HUES48 (cell line): ENCODE data around the gene SMOC2.

Experiments used
- H3K27ac ChIP-seq: one replicate; pipeline ENCODE4 v1.7.0; 2013; ENCODE audit warnings: low read depth, low read length, inconsistent platforms
- H3K27me3 ChIP-seq: 2 replicates; pipeline ENCODE4 v1.6.1; 2013; ENCODE audit warnings: mild to moderate bottlenecking, low read length; ENCODE audit not compliant: control insufficient read depth, insufficient read depth
- H3K36me3 ChIP-seq: 2 replicates; pipeline ENCODE4 v1.6.1; 2013; ENCODE audit warnings: low read length; ENCODE audit not compliant: control insufficient read depth, insufficient read depth
- H3K4me1 ChIP-seq: 2 replicates; pipeline ENCODE4 v1.6.1; 2013; ENCODE audit warnings: mild to moderate bottlenecking, low read length; ENCODE audit not compliant: control insufficient read depth, insufficient read depth
- H3K4me3 ChIP-seq: 2 replicates; pipeline ENCODE4 v1.5.1; 2013; ENCODE audit warnings: mild to moderate bottlenecking, low read depth, low read length
- H3K9ac ChIP-seq: 2 replicates; pipeline ENCODE4 v1.6.1; 2013; ENCODE audit warnings: mild to moderate bottlenecking, low read depth, low read length, moderate library complexity
- H3K9me3 ChIP-seq: 2 replicates; pipeline ENCODE4 v1.6.1; 2013; ENCODE audit warnings: low read length; ENCODE audit not compliant: control insufficient read depth, insufficient read depth

SMOC2 gene

DNA sequence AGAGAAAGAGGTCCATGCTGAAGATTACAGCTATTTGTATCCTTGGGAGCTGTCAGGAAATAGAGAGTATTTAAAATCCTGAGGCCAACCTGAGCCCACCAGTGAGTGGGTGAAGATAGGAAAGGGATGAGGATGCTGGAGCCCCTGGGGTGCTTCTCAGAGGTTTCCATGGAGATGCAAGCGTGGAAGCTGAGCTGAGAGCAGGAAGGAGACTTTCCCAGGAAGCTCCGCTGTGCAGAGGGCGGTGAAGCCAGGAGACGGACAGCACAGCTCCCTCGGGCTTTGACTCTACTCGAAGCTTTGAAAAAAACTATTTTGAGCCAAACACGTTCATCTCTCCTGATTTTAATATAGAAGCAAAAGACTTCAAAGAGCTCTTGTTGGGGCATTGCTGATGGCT lies 222.1 kb downstream of the SMOC2 start:
- no peaks in the 10 kb centered on the region for H3K9me3 ChIP-seq
- no peak overlapping the region for H3K27ac ChIP-seq
- peaks cover 21% of the 10 kb centered on the region for H3K4me1 ChIP-seq
- no peaks in the 10 kb centered on the region for H3K27me3 ChIP-seq
- no peak overlapping the region for H3K4me3 ChIP-seq
- no peak overlapping the region for H3K9ac ChIP-seq
- H3K36me3 ChIP-seq = no peaks in the 10 kb centered on the region

GRCh38 chr6:168664956-168665355 lies 224.0 kb downstream of the SMOC2 start:
- Histone ChIP-seq H3K27ac (no peak overlapping the region), H3K4me1 (peaks cover 21% of the 10 kb centered on the region), H3K36me3 (no peaks in the 10 kb centered on the region)

DNA sequence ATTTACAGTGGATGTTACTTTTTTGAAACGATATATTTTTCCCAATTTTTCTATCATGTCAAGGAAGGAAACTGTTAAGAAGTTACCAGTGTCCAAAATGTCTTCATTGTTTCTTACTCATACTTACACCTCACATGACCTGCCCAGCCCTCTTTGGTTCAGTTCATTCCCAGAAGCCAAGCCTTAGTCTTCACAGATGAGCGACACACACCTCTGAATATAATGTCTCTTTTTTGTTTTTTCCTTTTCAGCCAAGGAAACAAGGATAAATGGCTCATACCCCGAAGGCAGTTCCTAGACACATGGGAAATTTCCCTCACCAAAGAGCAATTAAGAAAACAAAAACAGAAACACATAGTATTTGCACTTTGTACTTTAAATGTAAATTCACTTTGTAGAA lies 225.2 kb downstream of the SMOC2 start:
- H3K27me3 ChIP-seq = no peaks in the 10 kb centered on the region
- H3K27ac ChIP-seq = no peak overlapping the region
- no peaks in the 10 kb centered on the region for H3K36me3 ChIP-seq
- peaks cover 21% of the 10 kb centered on the region for H3K4me1 ChIP-seq
- H3K4me3 ChIP-seq = no peak overlapping the region
- H3K9me3 ChIP-seq = no peaks in the 10 kb centered on the region
- H3K9ac ChIP-seq = no peak overlapping the region

More at GRCh38 chr6:168664956-168665355, 224.0 kb downstream of the SMOC2 start:
- no peaks in the 10 kb centered on the region for H3K27me3 ChIP-seq
- H3K4me3 ChIP-seq = no peak overlapping the region
- no peaks in the 10 kb centered on the region for H3K9me3 ChIP-seq
- no peak overlapping the region for H3K9ac ChIP-seq

GRCh38 chr6:168666699-168667427 lies 225.9 kb downstream of the SMOC2 start:
- H3K36me3 ChIP-seq = no peaks in the 10 kb centered on the region
- H3K27me3 ChIP-seq = no peaks in the 10 kb centered on the region
- H3K4me1 ChIP-seq = peaks cover 21% of the 10 kb centered on the region
- H3K4me3 ChIP-seq = no peak overlapping the region
- no peak overlapping the region for H3K9ac ChIP-seq
- H3K9me3 ChIP-seq = no peaks in the 10 kb centered on the region
- H3K27ac ChIP-seq = no peak overlapping the region

- Histone ChIP-seq H3K9ac (no peak overlapping the region), H3K27ac (no peak overlapping the region), H3K27me3 (no peaks in the 10 kb centered on the region), H3K4me3 (no peak overlapping the region), H3K4me1 (peaks cover 21% of the 10 kb centered on the region), H3K9me3 (no peaks in the 10 kb centered on the region), H3K36me3 (no peaks in the 10 kb centered on the region)
Measured at GRCh38 chr6:168667428-168667805, 226.4 kb downstream of the SMOC2 start.

- H3K27me3 ChIP-seq = no peaks in the 10 kb centered on the region
- H3K9ac ChIP-seq = no peak overlapping the region
- no peaks in the 10 kb centered on the region for H3K9me3 ChIP-seq
- H3K4me1 ChIP-seq = peaks cover 13% of the 10 kb centered on the region
- H3K27ac ChIP-seq = no peak overlapping the region
- no peaks in the 10 kb centered on the region for H3K36me3 ChIP-seq
- H3K4me3 ChIP-seq = no peak overlapping the region
Measured at GRCh38 chr6:168670401-168670985, 229.5 kb downstream of the SMOC2 start.

- no peak overlapping the region for H3K4me3 ChIP-seq
- no peaks in the 10 kb centered on the region for H3K27me3 ChIP-seq
- no peak overlapping the region for H3K9ac ChIP-seq
- no peaks in the 10 kb centered on the region for H3K9me3 ChIP-seq
- H3K4me1 ChIP-seq = peaks cover 10% of the 10 kb centered on the region
- no peaks in the 10 kb centered on the region for H3K36me3 ChIP-seq
- no peak overlapping the region for H3K27ac ChIP-seq
Measured at GRCh38 chr6:168671028-168671862, 230.3 kb downstream of the SMOC2 start.

DNA sequence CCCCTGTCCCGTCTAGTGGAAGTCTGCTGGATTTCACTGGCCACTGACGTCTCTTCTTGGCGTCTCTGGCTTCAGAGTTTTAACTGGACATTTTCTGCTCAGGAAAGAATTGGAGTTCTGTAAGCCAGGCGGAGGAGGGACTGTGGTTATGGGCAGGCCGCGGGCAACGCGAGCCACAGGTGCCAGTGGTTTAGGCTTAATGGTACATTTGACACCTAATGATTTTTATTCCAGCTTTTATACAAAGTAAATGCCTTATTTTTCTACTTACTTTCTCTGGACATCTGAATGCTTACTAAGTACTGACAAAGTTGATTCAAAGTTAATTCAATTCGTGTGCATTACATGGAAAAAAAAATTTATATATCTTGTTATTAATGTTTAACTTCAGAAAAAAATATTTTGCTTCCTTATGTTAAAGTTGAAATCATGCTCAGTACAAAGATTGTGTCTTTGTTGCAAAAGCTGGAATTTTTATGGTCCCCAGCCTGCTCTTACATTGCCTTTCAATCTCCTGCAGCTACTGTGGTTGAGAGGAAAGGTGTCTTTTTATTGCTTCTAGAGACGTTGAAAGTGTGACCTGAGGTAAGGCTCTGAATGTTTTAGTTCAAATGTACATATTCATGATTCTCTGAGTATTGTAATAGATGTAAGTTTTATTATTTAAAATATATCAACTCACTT lies 231.0 kb downstream of the SMOC2 start:
- H3K27me3 ChIP-seq = no peaks in the 10 kb centered on the region
- no peaks in the 10 kb centered on the region for H3K9me3 ChIP-seq
- H3K4me1 ChIP-seq = peaks cover 3% of the 10 kb centered on the region
- no peaks in the 10 kb centered on the region for H3K36me3 ChIP-seq
- H3K27ac ChIP-seq = no peak overlapping the region
- H3K9ac ChIP-seq = no peak overlapping the region
- H3K4me3 ChIP-seq = no peak overlapping the region

DNA sequence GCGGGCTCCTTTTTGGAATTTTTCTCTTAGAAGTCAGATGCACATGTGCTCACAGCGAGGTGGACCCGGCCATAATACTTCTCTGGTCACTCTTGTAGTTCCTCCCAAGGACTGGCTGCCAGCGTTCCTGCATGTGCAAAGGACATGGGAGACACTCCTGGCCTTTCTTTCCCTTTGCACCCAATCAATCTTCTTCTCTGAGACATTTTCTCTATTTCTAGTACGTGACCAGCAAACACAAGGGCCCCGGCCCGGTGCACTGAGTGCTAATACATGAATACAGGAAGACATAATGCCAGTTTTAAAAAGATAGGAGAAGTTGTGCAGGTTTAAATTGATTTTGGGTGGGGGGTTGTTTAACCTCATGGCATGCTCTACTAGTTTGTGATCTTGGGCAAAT lies 233.6 kb downstream of the SMOC2 start:
- Histone ChIP-seq H3K36me3 (no peaks in the 10 kb centered on the region), H3K4me1 (no peaks in the 10 kb centered on the region), H3K27me3 (no peaks in the 10 kb centered on the region), H3K27ac (no peak overlapping the region), H3K9ac (no peak overlapping the region), H3K9me3 (no peaks in the 10 kb centered on the region), H3K4me3 (no peak overlapping the region)

- Histone ChIP-seq H3K4me3 (no peak overlapping the region), H3K27me3 (no peaks in the 10 kb centered on the region), H3K9ac (no peak overlapping the region), H3K9me3 (no peaks in the 10 kb centered on the region), H3K36me3 (no peaks in the 10 kb centered on the region), H3K27ac (no peak overlapping the region), H3K4me1 (no peaks in the 10 kb centered on the region)
Measured at GRCh38 chr6:168675375-168675774, 234.4 kb downstream of the SMOC2 start.
